NCI-H1092 treated with DMSO at 0.1 percent for 48 hours (cell line): ENCODE measurements around the gene REM1.
"Not testable (repeated sequence)": the region's sequence is repeated elsewhere in the genome, so short reads cannot be mapped to it uniquely, and the experiment has no call there.

Experiments
- DNase-seq: peaks from one replicate; lab custom pipeline; 2025; lab: John Stamatoyannopoulos, UW

REM1 gene, protein sequence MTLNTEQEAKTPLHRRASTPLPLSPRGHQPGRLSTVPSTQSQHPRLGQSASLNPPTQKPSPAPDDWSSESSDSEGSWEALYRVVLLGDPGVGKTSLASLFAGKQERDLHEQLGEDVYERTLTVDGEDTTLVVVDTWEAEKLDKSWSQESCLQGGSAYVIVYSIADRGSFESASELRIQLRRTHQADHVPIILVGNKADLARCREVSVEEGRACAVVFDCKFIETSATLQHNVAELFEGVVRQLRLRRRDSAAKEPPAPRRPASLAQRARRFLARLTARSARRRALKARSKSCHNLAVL

DNA sequence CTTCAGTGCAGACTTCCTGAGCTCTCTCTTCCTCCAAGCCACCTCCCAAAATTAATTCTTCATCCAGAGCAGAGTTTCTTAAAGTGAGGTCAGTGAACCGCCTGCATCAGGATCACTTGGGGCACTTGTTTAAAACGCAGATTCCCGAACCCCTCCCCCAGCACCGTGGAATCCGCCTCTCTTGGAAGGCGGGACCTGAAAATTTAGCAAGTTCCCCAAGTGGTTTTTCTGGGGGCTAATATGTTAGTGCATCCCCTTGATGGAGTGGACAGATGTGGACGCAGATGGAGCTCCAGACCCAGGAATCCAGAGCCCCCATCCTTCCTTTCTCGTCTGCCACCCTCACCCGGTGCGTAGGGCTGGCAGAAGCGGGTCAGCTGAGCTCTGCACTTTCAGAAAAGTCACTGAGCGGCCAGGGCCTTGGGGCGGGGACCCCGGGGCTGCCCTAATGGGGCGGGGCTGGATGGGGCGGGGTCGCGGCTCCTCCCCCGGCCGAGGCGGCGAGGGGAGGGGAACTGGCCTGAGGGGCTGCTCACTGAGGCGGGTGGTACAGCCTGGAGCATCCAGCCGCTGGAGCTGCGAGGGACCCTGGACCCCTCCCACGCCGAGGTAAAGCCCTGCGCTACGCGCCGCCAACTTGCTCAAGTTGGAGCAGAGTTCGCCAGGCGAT lies at the start of gene REM1, which contains the start of gene DEFB124:
Gene REM1, plus strand, starts transcription at position 531 of the 670 bp plus-strand sequence. CDS start 1,158 bp downstream, outside the sequence.
Gene DEFB124, minus strand, starts transcription at position 370 of the 670 bp plus-strand sequence. CDS start 2,114 bp downstream, outside the sequence.
- DNase-seq = no peak

DNA sequence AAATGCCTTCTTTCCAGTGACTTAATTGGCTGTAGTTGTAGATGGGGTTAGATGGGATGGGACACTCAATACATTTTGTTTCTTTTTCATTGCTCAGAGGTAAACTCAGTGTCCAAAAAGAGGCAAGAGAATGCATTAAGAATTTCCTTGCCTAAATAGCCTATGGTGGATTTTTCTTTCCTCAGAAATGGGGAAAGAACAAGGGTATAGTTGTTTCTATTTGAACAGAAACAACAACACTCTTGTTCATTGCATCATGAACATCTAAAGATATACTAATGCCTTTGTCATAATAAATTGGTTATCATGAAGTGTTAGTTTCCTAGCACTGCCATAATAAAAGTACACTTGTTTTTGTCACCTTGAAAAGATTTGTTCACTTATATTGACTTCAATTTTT lies 49.3 kb upstream of the REM1 start:
- DNase-seq = no peak

DNA sequence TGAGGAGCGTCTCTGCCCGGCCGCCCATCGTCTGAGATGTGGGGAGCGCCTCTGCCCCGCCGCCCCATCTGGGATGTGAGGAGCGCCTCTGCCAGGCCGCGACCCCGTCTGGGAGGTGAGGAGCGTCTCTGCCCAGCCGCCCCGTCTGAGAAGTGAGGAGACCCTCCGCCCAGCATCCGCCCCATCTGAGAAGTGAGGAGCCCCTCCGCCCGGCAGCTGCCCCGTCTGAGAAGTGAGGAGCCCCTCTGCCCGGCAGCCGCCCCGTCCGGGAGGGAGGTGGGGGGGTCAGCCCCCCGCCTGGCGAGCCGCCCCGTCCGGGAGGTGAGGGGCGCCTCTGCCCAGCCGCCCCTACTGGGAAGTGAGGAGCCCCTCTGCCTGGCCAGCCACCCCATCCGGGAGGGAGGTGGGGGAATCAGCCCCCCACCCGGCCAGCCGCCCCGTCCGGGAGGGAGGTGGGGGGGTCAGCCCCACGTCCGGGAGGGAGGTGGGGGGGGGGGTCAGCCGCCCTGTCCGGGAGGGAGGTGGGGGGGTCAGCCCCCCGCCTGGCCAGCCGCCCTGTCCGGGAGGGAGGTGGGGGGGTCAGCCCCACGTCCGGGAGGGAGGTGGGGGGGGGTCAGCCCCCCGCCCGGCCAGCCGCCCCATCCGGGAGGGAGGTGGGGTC lies 48.1 kb upstream of the REM1 start:
- DNase-seq = not testable (repeated sequence)

DNA sequence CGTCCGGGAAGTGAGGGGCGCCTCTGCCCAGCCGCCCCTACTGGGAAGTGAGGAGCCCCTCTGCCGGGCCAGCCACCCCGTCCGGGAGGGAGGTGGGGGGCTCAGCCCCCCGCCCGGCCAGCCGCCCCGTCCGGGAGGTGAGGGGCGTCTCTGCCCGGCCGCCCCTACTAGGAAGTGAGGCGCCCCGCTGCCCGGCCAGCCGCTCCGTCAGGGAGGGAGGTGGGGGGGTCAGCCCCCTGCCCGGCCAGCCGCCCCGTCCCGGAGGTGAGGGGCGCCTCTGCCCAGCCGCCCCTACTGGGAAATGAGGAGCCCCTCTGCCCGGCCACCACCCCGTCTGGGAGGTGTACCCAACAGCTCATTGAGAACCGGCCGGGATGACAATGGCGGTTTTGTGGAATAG lies 47.5 kb upstream of the REM1 start:
- not testable (repeated sequence) for DNase-seq

DNA sequence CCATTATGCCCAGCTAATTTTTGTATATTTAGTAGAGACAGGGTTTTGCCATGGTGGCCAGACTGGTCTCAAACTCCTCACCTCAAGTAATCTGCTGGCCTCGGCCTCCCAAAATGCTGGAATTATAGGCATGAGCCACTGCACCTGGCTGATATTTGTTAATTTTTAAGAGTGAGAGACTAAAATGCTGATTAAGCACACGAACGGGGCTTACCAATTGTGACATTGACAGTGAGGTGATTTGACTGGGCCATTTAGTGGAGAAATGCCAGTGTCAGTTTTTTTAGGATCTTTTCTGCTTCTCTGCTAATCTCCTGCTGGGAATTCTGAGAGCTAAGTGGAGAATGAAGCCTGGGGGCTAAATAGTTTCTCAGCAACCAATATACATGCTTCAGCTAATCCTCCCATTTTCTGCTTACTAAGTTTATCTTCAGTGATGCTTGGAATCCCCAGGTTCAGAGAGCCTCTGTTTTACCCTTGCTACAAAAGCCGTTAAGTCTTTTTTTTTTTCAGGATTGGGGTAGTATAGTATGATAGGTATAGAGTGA lies 44.4 kb upstream of the REM1 start:
- no peak for DNase-seq

DNA sequence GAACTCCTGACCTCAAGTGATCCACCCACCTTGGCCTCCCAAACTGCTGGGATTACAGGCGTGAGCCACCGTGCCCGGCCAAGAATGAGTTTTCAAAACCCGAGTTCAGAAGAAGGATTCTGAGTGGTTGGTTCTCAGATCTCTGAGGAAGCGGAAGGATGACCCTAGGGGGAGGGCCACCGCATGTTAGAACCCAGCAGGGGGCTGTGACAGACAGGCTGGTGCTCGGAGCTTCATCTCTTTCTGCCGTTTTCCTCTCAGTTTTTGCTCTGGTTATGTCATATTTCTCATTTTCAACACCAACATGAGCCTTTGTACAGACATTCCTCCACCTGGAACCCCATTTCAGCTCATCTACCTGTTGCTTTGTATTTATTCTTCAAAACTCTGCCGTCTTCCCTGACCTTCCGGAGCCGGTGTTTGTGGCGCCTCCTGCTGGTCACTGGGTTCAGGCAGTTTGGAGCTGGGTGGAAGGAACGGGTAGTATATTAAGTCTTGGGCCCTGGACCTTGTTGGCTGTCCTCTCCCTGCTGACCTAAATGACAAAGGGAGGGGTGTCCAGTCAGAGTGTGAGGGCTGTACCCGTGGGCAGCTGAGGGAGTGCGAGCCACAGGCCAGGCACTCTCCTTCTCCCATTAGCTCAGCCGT lies 35.0 kb upstream of the REM1 start, which contains the start of gene DEFB123:
Gene DEFB123, plus strand, starts transcription at position 621 of the 648 bp plus-strand sequence. CDS start 67 bp downstream, outside the sequence.
- no peak for DNase-seq

DNA sequence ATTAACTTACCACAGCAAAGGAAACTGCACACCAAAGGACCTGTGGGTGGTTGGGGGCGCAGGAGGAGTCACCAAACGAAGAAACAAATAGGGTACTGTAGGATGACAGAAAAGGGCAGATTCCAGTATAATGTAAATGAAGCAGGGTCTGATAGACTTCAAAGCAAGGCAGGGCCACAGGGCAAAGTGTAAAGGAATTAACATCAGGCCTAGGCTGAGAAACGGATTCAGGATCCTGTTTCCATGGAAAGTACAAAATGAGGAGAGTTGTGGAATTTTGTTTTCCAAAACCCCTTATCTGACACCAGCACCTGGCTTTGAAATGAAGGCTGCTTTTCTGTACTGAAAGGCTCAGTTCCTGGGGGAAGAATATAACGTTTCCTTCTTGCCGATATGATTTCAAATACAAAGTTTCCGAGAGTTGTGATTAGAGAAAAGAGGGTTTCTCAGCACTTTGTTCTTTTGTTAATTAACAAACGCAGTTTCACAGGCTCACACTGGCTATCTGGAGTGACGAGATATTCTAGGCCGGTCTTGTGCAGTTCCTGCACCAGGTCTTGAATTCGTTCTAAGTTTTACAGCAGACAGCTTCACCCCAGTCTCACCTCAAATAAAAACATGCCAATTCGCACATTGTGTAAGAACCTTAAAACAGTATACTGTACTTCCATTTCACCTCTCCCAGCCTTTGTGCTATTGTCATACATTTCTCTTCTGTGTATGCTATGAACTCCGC lies 28.8 kb upstream of the REM1 start:
- DNase-seq = no peak

DNA sequence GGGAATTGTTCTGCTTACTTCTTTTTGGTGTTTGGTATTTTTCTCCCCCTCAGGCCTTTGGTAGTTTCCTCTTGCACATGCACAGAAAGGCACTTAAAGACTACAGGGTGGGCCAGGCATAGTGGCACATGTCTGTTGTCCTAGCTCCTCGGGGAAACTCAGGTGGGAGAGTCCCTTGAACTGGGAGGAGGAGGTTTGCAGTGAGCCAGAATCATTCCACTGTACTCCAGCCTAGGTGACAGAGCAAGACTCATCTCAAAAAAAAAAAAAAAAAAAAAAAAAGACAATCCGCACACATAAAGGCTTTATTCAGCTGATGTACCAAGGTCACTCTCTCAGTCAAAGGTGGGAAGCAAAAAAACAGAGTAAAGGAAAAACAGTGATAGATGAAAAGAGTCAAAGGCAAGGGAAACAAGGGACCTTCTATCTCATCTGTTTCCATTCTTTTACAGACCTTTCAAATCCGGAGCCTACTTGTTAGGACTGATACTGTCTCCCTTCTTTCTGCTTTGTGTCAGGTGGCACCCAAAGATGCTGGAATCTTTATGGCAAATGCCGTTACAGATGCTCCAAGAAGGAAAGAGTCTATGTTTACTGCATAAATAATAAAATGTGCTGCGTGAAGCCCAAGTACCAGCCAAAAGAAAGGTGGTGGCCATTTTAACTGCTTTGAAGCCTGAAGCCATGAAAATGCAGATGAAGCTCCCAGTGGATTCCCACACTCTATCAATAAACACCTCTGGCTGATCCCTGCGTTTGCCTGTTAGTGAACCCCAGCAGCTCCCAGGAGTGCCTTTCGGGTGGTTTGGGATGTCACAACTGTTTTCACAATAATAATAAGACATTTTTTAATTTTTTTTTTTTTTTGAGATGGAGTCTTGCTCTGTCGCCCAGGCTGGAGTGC lies 25.3 kb upstream of the REM1 start:
- DNase-seq = no peak

DNA sequence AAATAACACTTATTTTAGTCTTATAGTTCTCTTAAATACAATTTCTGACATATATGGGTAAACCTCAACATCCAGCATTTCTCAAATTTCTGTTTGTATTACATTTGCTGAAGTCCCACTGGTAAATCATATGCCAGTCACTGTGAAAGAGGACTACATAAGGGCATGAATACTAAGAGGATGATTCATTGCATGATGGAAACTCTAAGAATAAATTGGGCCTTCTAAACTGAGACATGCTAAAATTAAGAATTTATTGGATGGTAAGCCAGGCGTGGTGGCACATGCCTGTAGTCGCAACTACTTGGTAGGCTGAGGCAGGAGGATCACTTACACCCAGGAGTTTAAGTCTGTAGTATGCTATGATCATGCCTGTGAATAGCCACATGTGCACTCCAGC lies 22.5 kb upstream of the REM1 start:
- no peak for DNase-seq

DNA sequence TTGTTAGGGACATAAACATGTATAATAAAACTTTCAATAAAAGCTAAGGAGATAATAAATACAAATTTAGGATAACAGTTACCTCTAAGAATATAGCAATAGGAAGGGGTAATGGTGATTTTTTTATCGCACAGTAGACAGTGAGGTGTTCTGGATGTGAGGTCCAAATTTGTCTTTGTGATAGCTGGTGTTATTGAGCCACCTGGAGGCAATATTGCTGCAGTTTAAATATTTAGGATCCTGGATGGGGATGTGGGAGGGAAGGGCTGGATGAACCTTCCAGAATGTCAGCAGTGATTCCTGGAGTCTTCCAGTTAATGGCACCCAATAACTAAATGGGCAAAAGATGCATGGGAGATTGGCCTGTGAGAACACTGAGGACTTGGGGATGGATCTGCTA lies 20.7 kb upstream of the REM1 start:
- DNase-seq = no peak

DNA sequence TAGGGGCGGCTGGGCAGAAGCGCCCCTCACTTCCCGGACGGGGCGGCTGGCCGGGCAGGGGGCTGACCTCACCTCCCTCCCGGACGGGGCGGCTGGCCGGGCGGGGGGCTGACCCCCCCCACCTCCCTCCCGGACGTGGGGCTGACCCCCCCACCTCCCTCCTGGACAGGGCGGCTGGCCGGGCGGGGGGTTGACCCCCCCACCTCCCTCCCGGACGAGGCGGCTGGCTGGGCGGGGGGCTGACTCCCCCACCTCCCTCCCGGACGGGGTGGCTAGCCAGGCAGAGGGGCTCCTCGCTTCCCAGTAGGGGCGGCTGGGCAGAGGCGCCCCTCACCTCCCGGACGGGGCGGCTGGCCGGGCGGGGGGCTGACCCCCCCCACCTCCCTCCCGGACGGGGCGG lies 4.1 kb upstream of the REM1 start:
- not testable (repeated sequence) for DNase-seq

DNA sequence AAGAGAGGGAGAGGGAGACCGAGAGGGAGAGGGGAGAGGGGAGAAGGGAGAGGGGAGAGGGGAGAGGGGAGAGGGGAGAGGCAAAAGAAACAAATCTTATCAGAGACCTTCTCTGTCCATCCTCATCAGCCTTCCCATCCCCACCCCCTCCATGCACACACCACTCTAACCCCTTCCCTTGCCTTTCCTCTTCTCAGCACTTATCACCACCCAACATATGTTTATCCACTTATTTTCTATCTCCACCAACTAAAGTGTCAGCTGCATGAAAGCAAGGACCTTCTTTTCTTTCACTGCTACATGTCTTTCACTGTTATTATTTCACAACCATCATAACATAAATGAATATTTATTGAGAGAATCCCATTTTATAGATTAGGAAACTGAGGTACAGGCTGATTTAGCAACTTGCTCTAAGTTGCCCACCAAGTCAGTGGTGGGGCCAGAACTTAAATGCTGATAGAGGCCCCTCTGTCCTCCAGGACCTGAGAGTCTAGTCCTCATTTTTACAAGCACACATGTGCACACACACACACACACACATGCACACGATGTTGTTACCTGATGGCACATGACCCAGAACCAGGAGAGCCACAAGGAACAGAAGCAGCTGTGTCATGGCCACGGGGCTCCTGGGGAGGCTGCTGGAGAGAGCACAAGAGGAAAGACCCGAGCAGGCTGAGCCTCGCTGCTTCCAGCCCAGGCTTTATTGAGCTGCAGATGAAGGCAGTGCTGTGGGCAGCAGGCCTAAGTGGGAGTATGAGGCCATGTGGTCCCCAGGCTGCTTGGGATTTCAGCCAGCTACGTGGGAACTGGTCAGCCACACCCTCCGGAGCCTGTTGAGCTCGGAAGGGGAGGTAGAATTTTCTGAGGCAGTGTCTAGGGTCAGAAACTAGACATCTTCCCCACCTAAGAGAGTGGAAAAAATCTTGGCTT lies 2.4 kb upstream of the REM1 start:
- no peak for DNase-seq

DNA sequence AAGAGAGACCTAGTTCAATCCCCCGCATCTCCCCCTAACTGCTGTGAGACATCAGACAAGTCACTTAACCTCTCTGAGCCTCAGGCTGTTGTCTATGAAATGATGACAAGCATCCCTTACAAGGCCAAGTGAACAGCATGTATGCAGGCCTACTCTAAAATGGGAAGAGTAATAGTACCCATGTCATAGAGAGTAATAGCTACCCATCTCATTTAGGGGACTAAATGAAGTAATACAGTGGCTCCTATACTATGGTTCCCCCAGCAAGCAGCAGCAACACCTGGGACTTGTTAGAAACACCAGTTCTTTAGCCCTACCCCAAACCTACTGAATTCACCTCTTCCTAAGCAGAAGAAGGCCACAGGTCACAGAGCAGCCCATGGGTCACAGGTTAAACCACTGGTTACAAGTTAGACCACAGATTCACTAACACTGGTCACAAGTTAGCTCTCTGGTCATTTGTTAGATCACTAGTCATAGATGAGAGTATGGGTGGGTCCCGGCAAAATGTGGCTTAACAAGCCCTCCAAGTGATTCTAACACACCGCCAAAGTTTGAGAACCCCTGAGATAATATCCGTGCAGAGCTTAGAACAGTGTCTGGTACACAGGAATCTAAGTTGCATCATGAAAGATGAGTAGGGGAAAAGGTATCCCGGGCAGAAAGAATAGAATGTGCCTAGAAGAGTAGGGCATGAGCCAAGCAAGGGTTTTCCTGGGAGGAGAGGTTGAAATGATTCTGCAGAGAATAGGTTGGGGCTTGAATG lies 1.6 kb upstream of the REM1 start:
- DNase-seq = no peak

DNA sequence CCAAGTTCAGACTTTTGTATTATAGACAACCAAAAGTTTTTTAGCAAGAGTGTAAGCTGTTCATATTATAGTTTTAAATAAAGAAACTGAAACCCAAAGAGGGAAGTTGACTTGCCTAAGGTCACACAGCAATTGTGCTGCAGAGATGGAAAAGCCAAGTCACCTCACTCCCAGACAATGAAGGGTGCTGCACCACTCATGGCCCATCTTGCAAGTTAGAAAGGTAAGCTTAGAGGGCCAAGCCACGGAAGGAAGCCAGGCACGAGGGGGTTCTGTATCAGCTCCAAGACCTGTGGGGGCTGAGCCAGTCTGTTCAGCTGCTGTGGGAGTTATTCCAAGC lies 1.0 kb upstream of the REM1 start:
- no peak for DNase-seq

DNA sequence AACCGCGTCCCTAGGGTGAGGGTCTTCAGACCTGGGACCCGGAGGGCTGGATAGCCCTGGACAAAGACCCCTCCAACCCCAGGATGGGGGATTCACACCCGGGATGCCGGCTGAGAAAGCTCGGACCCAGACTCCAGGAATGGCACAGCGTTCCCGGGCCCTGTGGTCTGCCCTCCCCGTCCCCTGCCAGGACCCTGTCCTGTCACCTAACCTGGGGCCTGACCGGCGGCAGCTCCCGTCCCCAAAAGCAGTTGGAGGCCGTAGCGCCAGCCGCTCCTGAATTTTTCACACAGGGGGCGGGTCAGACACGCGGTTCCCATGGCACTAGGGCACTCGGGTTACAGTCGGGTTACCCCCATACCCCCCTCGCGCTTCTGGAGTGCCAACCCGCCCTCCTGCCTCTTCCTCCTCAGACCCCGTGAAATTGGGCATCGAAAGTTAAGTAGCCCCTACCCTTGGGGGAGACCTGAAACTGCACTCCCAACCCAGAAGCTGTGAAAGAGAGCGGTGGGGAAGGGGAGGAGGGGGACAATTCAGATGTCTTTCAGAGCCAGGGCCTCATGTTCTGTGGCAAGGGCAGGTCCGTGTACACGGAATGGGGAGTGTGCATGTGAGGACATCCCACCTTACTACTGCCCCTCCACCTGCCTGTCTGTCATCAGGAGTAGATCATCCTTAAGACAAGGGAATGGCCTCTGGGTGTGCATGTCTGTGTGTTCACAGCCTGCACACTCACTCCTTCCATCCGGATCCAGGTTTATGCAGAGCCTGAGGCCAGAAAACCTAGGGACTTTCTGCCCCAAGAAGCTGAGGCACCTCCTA lies 595 bp downstream of the REM1 start:
- DNase-seq = no peak

DNA sequence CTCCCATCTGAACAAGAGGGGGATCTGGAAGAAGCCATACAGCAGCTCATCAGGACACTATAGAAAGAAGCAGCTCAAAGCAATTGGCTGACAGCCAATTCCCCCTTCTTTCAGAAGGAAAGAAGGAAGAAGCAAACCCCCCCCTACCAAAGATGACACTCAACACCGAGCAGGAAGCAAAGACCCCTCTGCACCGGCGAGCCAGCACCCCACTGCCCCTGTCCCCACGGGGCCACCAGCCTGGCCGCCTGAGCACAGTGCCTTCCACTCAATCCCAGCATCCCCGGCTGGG lies 1.2 kb downstream of the REM1 start:
- DNase-seq = no peak

DNA sequence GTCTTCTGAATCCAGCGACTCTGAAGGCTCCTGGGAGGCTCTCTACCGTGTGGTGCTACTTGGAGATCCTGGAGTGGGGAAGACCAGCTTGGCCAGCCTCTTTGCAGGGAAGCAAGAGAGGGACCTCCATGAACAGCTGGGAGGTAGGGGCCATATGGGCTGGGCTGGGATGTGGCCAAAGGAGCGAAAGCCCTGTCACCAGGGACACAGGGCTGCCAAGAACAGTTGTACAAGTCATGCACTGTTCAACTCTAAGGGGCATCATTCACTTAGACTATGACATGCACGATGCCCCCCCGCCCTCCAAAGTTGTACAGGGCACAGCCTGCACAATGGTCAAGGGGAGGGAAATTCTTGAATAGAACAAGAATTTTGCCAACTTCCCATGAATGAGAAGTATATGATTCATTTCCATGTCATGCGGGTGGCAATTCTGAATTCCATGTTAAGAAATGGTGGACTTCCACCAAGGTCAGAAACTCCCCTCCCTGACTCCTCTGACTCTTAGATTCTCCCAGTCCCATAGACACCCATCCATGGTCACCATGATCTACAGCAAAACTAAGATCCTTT lies 1.6 kb downstream of the REM1 start:
- DNase-seq = no peak

DNA sequence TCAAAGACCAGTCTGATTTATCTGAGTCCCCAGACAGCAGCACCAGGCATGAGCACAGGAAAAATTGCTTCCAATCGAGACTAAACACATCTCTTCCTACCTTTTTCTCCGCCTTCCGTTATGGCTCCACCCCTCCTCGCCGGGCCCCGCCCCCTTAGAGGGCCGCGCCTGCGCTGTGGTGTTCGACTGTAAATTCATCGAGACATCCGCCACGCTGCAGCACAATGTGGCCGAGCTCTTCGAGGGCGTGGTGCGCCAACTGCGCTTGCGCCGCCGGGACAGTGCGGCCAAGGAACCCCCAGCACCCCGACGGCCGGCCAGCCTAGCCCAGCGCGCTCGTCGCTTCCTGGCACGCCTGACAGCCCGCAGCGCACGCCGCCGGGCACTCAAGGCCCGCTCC lies 8.9 kb downstream of the REM1 start:
- DNase-seq = no peak
